Stimulated activated CD8-positive, alpha-beta memory T cell treated with anti-CD3 and anti-CD28 coated beads, Interleukin-15, amount 100 ng/mL, for 1 hour (primary cell): Measurements from ENCODE around the gene SORBS2.
"Not testable (repeated sequence)": the region's sequence is repeated elsewhere in the genome, so short reads cannot be mapped to it uniquely, and the experiment has no call there.

ENCODE experiments used
- DNase-seq: peaks from one replicate; pipeline ENCODE4 v3.0.0-alpha.2; 2020; ENCODE audit warnings: low read depth

Gene SORBS2

DNA sequence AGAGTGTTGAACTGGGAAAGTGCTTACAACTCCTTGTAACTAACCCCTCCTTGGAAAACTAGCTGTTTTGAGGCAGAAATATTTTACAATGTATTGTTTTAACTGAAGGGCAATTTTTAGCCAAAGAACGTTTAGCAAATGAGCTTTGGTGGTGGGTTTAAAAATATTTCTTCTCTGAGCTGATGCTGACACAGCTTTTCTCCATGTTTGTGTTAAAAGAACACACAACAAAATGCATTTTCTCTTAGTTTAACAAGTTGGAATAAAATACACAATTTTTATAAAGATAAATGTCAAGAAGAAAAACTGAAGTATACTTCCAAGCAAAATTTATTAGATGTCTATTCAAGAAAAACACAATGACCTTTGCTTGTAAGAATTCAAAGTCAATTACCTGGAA, 226.8 kb downstream of the SORBS2 start:
- DNase-seq = no peak

DNA sequence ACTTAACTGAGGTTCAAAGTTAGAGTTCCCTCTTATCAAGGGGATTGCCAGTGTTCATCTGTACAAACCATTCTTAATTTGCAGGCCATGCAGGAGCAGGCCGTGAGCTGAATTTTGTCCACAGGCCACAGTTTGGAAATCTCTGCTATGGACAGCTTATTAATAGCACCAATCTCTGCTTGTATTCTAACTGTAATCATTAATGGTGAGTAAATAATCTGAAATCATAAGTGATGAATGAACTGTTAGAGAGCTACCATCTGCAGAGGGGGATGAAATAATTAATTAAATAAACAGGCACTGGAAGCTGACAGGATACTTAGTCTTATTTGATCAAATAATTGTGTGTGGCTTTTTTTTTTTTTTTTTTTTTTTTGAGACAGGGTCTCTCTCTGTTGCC, 228.2 kb downstream of the SORBS2 start:
- no peak for DNase-seq

DNA sequence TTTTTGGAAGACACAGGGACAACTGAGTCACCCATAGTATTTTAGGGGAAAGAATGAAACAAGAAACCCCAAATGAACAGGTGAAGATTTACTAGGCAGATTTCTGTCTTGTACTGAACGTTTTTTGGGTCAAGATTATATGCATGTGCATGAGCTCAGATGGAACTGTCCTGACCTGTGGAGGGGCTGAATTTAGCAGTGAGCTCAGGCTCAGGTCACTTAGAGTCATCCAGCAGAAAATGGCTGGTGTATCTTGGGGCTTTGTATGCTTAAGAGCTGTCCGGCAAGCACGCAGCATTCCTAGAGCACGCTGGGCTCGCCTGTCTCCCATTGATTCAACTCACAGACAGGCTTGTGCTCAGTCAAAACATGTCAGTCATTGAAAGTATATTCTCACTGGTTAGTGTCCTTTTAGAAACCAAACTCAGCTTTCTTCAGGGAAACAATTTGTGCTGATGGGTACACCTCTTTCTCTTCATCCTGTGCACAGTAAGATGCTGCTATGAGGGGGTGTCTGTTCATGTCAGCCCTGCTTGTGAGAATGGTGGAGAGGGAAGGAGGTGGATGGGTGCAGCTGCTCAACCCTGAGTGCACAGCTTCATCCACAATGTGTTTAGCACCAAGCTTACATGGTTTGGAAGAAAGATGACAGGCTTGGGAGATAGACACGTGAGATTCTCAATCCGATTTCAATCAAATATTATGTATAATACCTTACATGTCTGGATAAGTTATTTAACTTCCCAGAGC, 229.2 kb downstream of the SORBS2 start:
- DNase-seq = no peak

DNA sequence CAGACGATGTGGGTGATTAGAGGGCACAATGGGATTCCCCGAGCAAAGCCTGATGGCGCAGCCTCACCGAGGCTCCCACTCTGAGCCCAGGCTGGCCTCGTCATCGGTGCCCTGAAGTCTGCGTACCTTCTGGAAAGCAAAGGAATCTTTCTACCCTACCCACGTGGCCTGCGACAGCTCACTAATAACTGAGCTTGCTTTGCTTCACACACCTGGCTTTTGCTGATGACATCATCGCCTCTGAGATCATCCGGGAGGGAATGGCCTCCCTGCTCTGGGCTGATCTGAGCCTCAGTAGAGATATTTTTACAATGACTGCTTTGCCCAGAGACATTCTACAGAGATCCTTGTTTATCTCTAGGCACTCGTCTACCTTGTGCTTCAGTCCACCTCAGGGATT, 231.3 kb downstream of the SORBS2 start:
- no peak for DNase-seq

DNA sequence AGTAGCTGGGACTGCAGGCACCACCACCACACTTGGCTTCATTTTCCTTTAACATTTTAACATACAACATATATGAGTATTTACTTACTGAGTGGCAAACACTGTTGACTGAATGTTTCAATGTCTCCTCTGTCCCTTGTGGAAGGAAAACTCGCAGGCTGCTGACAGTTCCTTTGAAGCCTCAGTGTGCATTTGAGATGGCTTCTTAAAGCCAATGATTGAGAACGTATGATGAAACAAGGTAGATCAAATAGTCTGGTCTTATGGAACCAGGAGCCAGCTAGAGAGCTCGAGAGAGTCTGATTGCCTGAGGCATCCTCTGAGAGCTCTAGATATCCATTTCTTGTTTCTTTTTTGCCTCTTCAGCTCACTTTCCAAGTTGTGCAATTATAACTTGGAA, 233.7 kb downstream of the SORBS2 start:
- no peak for DNase-seq

GRCh38 chr4:185576962-185577950, 234.7 kb downstream of the SORBS2 start:
- no peak for DNase-seq

DNA sequence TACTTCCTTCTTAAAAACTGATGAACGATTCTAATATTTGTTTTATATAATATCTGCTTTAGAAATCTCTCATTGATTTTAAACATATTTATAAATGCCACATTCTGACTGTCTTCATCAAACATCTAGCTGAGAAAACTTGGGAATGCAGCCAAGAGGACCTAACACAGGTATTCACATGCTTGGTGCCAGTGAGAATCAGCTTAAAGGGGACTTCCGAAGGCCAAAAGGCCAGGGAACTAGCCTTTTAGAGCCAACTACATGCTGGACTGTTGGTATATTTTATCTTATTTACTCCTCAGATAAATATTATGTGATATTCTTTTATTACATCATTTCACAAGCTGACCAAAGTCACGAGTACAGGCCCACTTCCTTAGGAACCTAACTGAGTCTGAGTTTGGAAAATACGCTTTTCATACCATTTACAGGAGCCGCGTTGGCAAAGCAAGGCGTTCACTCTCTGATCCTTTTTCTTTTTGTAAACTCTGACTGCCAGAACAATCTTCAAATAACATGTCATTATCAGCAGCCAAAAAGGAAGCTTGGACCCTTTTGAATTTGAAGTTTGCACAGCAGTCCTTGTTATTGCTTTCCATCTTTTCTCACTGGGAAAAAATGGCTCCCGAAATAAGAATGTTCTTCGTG, 235.6 kb downstream of the SORBS2 start:
- no peak for DNase-seq

DNA sequence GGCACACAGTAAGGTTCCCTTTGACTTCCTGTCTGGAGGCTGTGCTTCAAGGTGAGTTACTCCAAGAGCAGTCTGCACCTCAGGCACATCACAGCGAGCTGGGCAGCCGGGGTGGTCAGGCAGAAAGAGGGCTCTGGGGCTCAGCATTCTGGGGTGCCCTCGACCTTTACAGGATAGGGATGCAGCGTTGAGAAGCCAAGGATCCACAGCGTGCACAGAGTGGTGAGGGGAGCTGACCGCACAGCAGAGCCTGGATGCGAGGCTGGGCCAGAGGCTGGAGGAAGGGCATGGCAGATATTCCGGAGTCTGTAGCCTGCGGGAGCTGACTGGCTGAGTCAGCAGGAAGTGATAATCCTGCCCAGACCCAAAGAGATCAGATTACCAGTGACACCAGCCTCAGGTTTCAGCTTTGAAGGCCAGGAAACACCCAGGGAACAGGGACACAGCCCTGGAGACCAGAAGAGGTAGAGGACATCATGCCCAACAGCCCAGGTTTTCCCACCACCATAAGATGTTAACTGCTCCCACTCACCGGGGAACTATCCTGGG, 238.3 kb downstream of the SORBS2 start:
- no peak for DNase-seq

GRCh38 chr4:185570727-185571126, 241.3 kb downstream of the SORBS2 start:
- no peak for DNase-seq

DNA sequence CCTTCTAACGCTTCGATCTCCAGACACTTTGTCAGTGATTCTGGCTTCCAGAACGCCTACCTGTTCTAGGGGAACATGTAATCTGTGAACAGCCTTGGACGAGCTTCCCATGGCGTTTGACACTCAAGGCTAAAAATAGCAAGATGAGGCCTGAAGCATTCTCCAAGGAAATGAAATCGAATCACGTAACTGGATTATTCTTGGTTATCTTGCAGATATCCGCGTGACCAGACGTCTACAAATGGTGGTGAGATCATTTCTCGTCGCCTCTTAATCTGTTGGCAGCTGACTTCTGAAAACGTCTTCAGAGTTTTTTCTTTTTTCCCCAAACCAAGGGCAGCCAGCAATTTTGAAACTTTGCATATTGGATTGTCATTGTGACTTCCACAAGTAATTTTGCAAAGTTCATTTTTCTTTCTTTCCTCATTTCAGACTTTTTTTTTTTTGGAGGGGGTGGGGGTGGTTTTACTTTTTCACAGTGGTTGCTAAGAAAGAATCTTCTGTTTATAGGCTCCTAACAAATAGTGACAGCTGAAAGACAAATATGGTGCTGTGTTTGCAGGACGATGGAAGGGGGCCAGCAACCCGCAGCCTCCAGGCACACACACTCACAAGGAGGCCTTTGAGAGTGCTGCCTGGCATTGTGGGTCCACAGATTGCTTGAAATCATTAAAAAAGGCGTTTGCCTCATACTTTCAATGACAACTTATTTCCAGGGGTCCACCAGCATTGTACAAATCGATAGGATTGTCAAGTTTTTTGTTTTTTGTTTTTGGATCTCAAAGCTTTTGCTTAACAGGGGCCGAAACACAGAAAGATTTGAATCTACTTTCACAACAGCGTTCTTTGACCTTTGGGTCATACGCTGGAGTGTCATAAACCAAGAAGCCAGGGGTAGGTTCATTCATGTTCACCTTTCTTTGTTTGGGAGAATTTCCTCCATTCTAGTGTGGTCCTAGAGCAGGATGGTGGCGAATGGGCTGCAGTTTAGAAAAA, 244.3 kb downstream of the SORBS2 start:
- no peak for DNase-seq

DNA sequence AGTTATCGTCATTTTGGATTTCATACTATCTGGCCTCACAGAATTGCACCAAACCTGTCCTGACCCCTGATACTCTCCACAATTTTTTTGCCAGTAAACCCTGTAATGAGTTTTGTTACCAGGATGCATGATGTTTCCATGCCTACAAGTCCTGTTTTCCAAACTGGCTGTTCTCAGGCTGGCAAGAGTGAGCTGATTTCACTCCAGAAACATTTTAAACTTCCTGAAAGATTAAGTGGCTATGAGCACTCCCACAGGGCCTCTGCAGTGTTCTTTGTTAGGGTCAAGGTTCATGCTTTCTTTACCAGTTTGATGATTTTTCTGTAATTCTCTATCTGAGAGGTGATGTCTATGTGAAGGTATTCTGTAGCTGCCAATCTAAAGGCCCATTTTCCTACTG, 245.0 kb downstream of the SORBS2 start:
- no peak for DNase-seq

- DNase-seq = no peak
Measured at GRCh38 chr4:185566425-185566824, 245.6 kb downstream of the SORBS2 start.

GRCh38 chr4:185565696-185566095, 246.3 kb downstream of the SORBS2 start:
- DNase-seq = no peak

DNA sequence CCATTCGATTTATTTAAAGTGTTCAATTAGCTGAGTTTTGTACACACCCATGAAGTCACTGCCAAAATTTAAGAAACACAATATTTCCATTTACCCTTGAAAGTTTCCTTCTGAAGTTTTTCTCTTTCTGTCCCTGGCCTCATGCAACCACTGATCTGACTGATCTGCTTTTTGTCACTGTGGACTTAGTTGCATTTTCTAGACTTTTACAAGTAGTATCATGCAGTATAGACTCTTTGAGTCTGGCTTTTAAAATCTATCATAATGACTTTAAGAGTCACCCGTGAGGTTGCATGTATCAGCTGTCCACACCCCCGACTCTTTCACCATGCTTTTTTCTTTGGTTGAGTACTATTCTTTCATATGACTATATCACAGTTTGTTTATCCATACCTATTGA, 247.6 kb downstream of the SORBS2 start:
- DNase-seq = no peak

DNA sequence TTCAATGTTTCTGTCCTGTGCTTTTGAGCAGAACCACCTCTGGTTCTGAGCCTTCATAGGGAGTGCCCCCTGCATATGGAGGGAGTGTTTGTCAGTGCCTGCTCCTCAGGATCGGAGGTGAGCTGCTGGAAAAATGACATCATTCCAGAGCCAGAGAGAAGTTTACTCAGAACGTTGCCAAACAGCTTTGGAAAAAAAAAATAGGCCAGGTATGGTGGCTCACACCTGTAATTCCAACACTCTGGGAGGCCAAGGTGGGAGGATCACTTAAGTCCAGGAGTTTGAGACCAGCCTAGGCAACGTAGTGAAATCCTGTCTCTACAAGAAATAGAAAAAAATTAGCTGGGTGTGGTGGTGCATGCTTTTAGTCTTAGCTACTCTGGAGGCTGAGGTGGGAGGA, 249.5 kb downstream of the SORBS2 start:
- no peak for DNase-seq

DNA sequence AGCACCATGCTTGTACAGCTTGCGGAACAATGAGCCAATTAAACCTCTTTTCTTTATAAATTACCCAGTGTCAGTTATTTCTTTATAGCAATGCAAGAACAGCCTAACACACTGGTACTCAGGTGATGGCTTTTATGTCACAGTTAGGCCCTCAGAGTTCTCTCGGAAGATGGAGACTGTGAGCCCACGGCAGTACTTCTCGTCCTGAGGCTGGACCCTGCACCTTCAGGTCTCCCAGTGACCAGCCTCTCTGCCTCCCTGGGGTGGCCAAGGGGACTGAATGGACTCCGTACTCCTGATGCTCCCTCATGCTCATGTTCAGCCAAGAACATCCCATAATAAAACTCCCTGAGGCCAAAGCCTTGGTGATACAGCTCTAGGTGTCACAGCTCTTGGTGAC, 251.7 kb downstream of the SORBS2 start:
- no peak for DNase-seq

DNA sequence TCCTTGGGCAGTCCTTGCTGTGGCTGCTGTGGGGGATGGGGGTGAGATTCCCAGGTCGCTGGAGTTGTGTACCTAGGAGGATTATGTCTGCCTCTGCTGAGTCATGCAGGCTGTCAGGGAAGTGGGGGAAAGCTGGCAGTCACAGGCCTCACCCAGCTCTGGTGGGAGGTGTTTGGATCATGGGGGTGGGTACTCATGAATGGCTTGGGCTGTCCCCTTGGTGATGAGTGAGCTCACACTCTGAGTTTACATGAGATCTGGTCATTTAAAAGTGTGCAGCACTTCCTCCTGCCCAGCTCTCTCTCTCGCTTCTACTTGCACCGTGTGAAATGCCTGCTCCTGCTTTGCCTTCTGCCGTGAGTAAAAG, 252.1 kb downstream of the SORBS2 start:
- DNase-seq = no peak

DNA sequence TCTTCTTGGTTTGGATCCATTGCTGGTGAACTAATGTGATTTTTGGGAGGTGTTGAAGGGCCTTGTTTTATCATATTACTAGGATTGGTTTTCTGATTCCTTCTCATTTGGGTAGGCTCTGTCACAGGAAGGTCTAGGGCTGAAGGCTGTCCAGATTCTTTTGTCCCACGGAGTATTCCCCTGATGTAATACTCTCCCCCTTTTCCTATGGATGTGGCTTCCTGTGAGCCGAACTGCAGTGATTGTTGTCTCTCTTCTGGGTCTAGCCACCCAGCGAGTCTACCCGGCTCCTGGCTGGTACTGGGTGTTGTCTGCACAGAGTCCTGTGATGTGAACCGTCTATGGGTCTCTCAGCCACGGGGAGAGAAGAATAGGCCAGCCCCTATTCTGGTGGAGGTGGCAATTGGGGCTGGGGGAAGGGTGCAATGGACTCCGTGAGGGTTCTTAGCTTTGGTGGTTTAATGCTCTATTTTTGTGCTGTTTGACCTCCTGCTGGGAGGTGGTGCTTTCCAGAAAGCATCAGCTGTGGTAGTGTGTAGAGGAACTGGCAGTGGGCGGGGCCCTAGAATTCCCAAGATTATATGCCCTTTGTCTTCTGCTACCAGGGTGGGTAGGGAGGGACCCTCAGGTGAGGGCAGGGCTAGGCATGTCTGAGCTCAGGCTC, 252.6 kb downstream of the SORBS2 start:
- DNase-seq = not testable (repeated sequence)

DNA sequence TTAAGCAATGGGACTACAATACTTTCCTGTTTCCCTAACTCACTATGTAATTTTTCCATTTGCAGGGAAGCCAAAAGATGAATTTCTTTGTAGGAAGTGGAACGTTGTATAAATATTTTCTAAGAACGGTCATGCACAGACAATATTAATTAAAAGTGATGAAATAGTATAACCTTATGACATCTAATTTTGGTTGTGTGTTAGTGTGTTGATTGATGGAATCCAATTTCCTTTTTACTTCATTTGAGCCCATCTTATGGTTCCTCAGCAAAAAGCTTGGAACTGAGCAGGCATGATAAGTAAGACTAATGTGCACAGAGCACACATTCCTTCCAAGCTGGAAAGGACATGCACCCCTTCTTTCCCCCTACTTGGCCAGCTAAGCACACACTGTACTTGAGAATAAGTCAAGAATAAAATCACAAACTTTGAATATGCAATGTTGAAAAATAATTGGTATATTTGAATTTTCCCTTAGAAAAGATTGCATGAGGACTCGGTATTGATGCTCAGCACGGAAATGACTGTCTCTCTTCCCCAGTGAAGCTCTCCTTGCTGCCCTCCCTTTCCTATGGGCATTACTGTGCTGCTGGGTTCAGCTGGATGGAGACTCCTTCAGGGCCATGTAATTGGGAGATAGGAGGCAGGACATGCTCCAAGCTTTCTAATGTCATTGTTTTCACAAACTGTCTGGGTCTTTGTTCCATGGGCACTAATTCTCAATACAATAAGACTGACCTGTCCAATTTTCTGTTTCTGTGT, 257.4 kb downstream of the SORBS2 start:
- DNase-seq = no peak

GRCh38 chr4:185552254-185552653, 259.7 kb downstream of the SORBS2 start:
- DNase-seq = no peak
